BJ (cell line): ENCODE measurements around the gene PDZD4. TPM values are rescaled to one million over a fixed set of nuclear protein-coding genes. Genes with fewer than 3 reads are reported as not detected.

Source experiments
- CTCF ChIA-PET: fragments of 350-600 bp; formaldehyde crosslinking; extraction: SDS; loops from one replicate; lab custom pipeline; 2021; ENCODE audit warnings: antibody characterized with exemption, inconsistent platforms; lab: Yijun Ruan, JAX
- POLR2A ChIA-PET: fragments of 300-600 bp; sonication (Branson Sonifier 250); formaldehyde crosslinking; extraction: SDS; loops from one replicate; lab custom pipeline; 2021; ENCODE audit warnings: antibody characterized with exemption; lab: Charles Lee
- DNase-seq: peaks from one replicate; pipeline ENCODE4 v3.0.0-alpha.2; 2011; ENCODE audit warnings: low read depth
- H3K27me3 ChIP-seq: 2 replicates; pipeline ENCODE4 v1.6.0; 2011; ENCODE audit warnings: low read length; ENCODE audit not compliant: control insufficient read depth, insufficient read depth
- H3K36me3 ChIP-seq: 2 replicates; pipeline ENCODE4 v1.5.1; 2011; ENCODE audit warnings: low read length; ENCODE audit not compliant: control insufficient read depth, insufficient read depth
- H3K4me3 ChIP-seq: 2 replicates; pipeline ENCODE4 v1.5.1; 2011; ENCODE audit warnings: low read depth, mild to moderate bottlenecking, control low read depth, low read length
- polyA plus RNA-seq: library from polyadenylated mRNA; depleted of rRNA; stranded (reverse); fragments of >200 nt; gene quantifications from 2 replicates; pipeline ENCODE4 v1.2.3, GENCODE V29; 2011
- TF ChIP-seq, protein P1 (sequence below): IDR thresholded peaks from 2 replicates; pipeline ENCODE4 v1.5.1; 2011; ENCODE audit warnings: low read depth, mild to moderate bottlenecking, control low read depth, inconsistent platforms, low read length, moderate library complexity; ENCODE audit not compliant: insufficient read depth

PDZD4 gene
- polyA plus RNA-seq, 1 experiment: 0.82 TPM

- TF ChIP-seq, protein P1, sequence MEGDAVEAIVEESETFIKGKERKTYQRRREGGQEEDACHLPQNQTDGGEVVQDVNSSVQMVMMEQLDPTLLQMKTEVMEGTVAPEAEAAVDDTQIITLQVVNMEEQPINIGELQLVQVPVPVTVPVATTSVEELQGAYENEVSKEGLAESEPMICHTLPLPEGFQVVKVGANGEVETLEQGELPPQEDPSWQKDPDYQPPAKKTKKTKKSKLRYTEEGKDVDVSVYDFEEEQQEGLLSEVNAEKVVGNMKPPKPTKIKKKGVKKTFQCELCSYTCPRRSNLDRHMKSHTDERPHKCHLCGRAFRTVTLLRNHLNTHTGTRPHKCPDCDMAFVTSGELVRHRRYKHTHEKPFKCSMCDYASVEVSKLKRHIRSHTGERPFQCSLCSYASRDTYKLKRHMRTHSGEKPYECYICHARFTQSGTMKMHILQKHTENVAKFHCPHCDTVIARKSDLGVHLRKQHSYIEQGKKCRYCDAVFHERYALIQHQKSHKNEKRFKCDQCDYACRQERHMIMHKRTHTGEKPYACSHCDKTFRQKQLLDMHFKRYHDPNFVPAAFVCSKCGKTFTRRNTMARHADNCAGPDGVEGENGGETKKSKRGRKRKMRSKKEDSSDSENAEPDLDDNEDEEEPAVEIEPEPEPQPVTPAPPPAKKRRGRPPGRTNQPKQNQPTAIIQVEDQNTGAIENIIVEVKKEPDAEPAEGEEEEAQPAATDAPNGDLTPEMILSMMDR: no peak
- Histone ChIP-seq H3K36me3 (peaks cover 8% of the 10 kb centered on the region), H3K27me3 (no peaks in the 10 kb centered on the region), H3K4me3 (no peak overlapping the region)
- ChIA-PET CTCF (no interaction called here), POLR2A (interaction anchor here (0.6 kb wide), 1 partner anchor 75 kb away, joined by 6 read pairs; no protein-coding TSS in a partner anchor)
- DNase-seq: no peak
These were observed 39.9 kb upstream of the PDZD4 start for GRCh38 chrX:153870288-153870690.

GRCh38 chrX:153869473-153870287 lies 39.3 kb upstream of the PDZD4 start:
- ChIA-PET CTCF (no interaction called here), POLR2A (no interaction called here)
- peaks cover 8% of the 10 kb centered on the region for H3K36me3 ChIP-seq
- H3K27me3 ChIP-seq: no peaks in the 10 kb centered on the region
- DNase-seq: no peak
- H3K4me3 ChIP-seq: no peak overlapping the region
- TF ChIP-seq, protein P1: no peak

- Histone ChIP-seq H3K27me3 (no peaks in the 10 kb centered on the region), H3K4me3 (no peak overlapping the region), H3K36me3 (peaks cover 9% of the 10 kb centered on the region)
- TF ChIP-seq, protein P1: no peak
- CTCF ChIA-PET: no interaction called here
- DNase-seq: no peak
- POLR2A ChIA-PET: no interaction called here
These were observed 38.5 kb upstream of the PDZD4 start for GRCh38 chrX:153868576-153869472.

GRCh38 chrX:153867671-153868070 lies 37.3 kb upstream of the PDZD4 start:
- POLR2A ChIA-PET: no interaction called here
- Histone ChIP-seq H3K4me3 (no peak overlapping the region), H3K27me3 (no peaks in the 10 kb centered on the region), H3K36me3 (peaks cover 9% of the 10 kb centered on the region)
- TF ChIP-seq, protein P1: no peak
- CTCF ChIA-PET: no interaction called here
- no peak for DNase-seq

DNA sequence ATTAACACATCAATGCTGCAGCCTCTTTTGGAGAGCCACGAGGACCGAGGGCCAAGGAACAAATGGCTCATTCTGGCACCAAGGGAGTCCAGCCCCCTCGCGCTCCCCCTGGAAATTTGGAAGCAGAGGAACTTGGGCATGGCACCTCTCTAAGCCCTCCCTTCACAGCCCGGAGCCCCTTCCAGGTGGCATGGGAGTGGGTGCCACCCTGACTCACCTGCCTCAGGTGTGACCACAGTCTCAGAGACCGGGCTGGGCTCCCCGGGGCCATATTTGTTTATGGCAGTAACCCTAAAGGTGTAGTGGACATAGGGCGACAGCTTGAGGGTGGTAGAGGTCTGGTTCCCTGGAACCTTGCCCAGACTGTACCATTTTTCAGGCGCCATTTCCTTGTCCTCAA lies 36.8 kb upstream of the PDZD4 start:
- H3K27me3 ChIP-seq: no peaks in the 10 kb centered on the region
- H3K36me3 ChIP-seq: peaks cover 7% of the 10 kb centered on the region
- DNase-seq: no peak
- no peak overlapping the region for H3K4me3 ChIP-seq
- ChIA-PET CTCF (no interaction called here), POLR2A (no interaction called here)
- TF ChIP-seq, protein P1: no peak
